Skin of body (tissue), 2 donors: ENCODE measurements around the gene GAS7. TPM values are rescaled to one million over a fixed set of nuclear protein-coding genes. Genes with fewer than 3 reads are reported as not detected.
A peak's percentile ranks its signal among the peaks of the same experiment; 100 is the strongest.

Experiments used
- DNase-seq: peaks from one replicate; lab custom pipeline; 2025; lab: John Stamatoyannopoulos, UW
- total RNA-seq: library from RNA; depleted of rRNA; stranded (reverse); fragments of >200 nt; gene quantifications from one replicate; pipeline ENCODE4 v1.2.3, GENCODE V29; 2014

The GAS7 gene
- 60.8 TPM for total RNA-seq

GRCh38 chr17:10198509-10199249 is at the start of gene GAS7:
Gene GAS7, minus strand, starts transcription at chr17:10198606.
- peak; percentile 46 for DNase-seq

DNA sequence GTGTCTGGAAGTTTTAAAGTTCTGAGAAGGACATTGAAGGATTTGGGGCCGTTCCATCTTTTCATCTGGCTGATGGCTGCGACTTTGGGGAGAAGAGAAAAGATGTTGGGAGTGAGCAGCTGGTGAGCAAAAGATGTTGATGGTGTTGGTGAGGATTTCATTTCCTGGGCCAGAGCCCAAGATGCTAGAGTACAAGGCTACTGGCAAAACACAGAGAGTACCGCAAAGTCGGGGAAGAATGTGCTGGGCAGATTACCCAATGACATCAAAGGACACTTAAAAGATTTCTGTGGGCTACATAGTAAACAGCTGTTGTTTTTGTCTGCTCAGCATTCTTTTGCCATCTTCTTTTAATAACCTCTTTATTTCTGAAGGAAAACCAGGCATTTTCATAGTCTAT is 49.4 kb upstream of the GAS7 start:
- DNase-seq: peak; percentile 82

DNA sequence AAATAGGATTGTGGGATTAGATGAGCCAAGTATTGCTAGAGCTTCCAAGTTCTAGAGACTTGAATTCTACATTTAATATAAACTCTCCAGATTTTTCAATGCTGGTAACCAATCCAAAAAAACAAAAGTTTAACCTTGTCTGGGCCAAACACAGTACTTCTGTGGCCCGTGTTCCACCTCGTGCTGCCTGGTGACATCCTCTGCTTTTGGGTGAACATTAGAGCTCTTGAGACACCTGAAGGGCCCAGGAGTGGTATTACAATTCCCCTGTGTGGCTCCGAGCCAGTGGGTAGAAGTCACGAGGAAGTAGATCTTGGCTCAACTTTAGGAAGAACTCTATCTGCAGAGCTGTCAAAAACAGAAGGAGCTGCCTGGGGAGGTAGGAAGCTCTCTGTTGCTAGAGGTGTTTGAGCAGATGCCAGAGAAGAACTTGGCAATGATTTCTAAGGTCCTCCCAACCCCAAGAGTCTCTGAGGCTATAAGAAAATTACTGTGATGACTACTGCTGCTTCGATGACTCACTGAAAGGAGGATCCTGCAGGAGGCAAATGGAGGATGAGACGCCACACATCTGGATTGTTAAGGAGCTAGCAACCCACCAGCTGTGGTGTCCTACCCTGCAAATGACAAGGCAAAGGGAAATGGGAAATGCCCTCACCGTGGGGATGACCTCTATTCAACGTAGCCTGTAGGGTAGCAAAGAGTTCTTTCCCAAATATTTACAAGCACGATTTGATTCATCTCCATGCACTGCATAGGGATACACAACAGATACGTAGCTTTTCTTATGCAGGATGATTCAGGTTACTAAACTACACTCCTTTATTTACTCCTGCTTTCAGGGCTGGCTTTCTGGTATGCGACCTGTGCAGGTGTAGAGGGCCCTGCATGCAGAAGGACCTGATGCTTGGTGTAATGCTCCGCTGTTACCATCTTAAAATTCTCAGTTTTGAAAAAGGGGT is 45.8 kb upstream of the GAS7 start:
- DNase-seq: peak; percentile 57

DNA sequence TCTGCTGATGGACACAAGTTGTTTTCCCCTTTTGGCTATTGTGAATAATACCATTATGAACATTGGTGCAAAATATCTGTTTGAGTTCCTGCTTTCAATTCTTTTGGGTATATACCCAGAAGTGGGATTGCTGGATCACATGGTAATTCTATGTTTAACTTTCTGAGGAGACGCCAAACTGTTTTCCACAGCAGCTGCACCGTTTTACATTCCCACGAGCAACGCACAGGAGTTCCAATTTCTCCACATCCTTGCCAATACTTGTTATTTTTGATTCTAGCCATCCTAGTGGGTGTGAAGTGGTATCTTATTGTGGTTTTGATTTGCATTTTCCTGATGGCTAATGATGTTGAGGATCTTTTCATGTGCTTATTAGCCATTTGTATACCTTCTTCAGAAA is 43.4 kb upstream of the GAS7 start:
- DNase-seq: no peak

GRCh38 chr17:10238661-10239060 is 40.3 kb upstream of the GAS7 start:
- DNase-seq: no peak

GRCh38 chr17:10234033-10234432 is 35.6 kb upstream of the GAS7 start:
- DNase-seq: no peak

GRCh38 chr17:10233161-10233560 is 34.8 kb upstream of the GAS7 start:
- no peak for DNase-seq

- no peak for DNase-seq
Observed at GRCh38 chr17:10229181-10229580, 30.8 kb upstream of the GAS7 start.

DNA sequence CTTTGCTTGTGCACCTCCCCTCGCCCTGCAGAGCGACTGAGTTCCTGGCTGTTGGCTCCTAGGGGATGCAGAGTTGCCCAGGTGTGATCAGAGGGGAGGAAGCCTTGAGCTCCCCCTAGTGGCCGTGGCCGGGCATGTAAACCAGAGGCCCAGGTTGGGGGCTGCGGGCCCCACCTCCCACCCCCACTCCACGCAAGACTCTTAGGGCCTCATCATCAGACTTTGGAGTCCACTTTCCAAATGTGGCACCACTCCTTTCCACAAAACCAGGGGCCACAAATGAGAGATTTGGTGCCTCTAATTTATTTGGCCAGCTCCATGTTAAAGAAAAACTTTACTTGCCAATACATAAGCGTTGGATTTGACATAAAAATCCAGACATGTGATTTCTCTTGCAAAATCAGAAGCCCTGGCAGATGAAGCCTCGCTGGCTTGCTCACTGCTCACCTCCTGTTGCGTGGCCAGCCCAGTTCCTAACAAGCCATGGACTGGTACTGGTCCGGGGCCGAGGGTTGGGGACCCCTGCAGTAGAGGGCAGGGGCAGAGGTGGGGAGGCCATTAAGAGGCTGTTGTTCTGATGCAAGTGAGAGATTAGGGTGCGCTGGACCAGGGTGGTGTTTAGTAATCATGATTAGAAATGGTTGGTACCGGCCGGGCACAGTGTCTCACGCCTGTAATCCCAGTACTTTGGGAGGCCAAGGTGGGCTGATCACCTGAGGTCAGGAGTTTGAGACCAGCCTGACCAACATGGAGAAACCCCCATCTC is 28.7 kb upstream of the GAS7 start:
- DNase-seq: no peak

- no peak for DNase-seq
Observed at GRCh38 chr17:10224582-10225195, 26.3 kb upstream of the GAS7 start.

GRCh38 chr17:10219193-10219592 is 20.8 kb upstream of the GAS7 start:
- no peak for DNase-seq

DNA sequence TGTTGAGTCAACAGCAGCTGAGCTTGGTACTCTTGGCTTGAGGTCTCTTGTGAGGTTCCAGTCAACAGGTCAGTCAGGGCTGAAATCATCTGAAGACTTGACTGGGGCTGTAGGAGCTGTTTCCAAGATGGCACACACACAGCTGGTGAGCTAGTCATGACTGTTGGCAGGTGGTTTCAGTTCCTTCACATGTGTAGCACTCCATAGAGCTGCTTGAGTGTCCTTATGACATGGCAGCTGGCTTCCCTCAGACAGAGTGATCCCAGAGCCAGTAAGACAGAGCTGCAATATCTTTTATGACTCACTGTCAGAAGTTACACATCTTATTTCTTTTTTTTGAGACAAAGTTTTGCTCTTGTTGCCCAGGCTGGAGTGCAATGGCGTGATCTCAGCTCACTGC is 19.5 kb upstream of the GAS7 start:
- no peak for DNase-seq

DNA sequence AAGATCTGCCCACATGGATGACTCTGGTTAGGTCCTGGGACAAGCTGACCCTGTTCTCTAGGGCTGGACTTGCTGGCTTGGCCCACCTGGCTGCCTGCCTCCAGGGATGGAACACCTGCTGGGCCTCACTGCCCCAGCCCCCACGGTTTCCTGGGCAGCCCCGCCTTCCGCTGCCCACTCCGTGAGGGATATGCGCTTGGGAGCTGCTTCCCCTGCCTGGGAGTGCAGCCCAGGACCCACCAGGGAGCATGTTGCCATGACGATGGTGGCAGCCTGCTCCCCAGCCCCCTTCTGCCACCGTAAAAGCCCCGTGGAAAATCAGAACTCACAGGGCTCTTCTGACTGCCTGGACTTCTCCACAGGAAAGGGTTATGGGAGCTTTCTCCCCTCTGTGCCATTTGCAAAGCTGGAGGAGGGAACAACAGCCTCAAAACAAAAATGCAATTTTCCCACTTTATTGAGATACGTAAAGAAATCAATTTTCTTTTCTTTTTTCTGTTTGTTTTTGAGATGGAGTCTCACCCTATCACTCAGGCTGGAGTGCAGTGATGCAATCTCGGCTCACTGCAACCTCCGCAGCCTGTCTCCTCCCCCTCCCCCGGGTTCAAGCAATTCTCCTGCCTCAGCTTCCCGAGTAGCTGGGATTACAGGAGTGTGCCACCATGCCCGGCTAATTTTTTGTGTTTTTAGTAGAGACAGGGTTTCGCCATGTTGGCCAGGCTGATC is 18.0 kb upstream of the GAS7 start:
- no peak for DNase-seq

DNA sequence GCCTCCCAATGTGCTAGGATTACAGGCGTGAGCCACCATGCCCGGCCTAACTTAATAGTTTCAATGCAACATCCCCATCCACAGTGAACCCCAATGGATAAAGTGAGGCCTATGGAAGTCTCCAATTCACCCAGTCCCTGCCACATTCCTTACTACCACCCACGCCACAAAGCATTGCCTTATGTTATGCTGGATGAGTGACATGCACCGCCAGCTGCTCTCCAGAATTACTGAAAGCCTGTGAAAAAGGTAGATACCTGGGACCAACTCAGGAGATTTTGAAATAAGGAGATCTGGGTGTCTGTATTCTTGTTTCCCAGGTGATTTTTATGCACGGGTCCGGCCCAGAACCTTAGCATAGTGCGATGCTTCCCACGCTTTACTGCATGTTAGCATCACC is 16.9 kb upstream of the GAS7 start:
- no peak for DNase-seq

GRCh38 chr17:10211666-10212065 is 13.3 kb upstream of the GAS7 start:
- no peak for DNase-seq

- peak; percentile 54 for DNase-seq
Observed at GRCh38 chr17:10210151-10210574, 11.8 kb upstream of the GAS7 start.

DNA sequence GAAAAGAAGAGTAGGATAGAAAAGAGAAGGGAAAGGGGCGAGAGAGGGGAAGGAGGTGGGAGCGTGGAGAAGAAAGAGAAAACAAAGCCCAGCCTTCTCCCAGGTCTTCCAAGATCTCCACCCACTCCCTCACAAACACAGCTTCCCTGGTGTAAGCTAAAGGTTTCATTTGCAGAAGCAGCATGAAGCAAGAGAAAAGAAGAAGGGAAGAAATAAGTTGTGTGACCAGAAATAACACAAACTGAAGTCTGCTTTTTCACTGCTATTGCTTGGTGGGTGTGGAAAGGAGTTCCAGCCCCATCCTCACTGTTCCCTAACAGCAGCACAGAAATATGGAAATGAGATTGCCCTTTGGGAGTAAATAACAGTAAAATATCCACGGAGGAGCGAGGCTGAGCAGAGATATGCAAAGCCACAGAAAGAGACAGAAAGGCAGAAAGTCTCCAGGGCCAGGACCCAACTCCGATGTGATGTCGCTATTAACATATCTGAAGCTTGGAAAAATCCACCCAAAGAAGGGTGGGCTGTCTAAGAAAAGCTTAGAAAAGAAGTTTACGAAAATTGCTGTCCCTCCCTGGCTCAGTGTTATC is 10.3 kb upstream of the GAS7 start:
- DNase-seq: no peak

GRCh38 chr17:10207153-10207552 is 8.7 kb upstream of the GAS7 start:
- DNase-seq: no peak

GRCh38 chr17:10205549-10206185 is 7.3 kb upstream of the GAS7 start:
- DNase-seq: no peak

GRCh38 chr17:10201680-10202079 is 3.3 kb upstream of the GAS7 start:
- no peak for DNase-seq
